Eye (tissue), 1 donor: ENCODE data around the gene NEDD8.
A peak's percentile ranks its signal among the peaks of the same experiment; 100 is the strongest.

Experiments used
- DNase-seq: peaks from one replicate; pipeline ENCODE4 v3.0.0-alpha.2; 2015

Gene NEDD8

GRCh38 chr14:24262821-24263733, 30.9 kb upstream of the NEDD8 start, which contains the start of gene TGM1:
TGM1 (minus strand) TSS chr14:24263177; CDS start chr14:24262352, 825 bp downstream.
- no peak for DNase-seq

- DNase-seq, result no peak
These were observed 29.8 kb upstream of the NEDD8 start for GRCh38 chr14:24261969-24262327.

- no peak for DNase-seq
These were observed 29.2 kb upstream of the NEDD8 start for GRCh38 chr14:24261256-24261968.

- no peak for DNase-seq
These were observed 28.6 kb upstream of the NEDD8 start for GRCh38 chr14:24260780-24261157.

GRCh38 chr14:24260026-24260779, 28.0 kb upstream of the NEDD8 start:
- DNase-seq, result no peak

GRCh38 chr14:24259282-24260025, 27.3 kb upstream of the NEDD8 start:
- peak; percentile 72 for DNase-seq

- no peak for DNase-seq
These were observed 26.5 kb upstream of the NEDD8 start for GRCh38 chr14:24258548-24259265.

- DNase-seq, result no peak
These were observed 26.0 kb upstream of the NEDD8 start for GRCh38 chr14:24258119-24258518.

GRCh38 chr14:24256960-24257359, 24.8 kb upstream of the NEDD8 start:
- DNase-seq, result no peak

- no peak for DNase-seq
These were observed 24.0 kb upstream of the NEDD8 start for GRCh38 chr14:24255931-24256711.

- DNase-seq, result no peak
These were observed 23.3 kb upstream of the NEDD8 start for GRCh38 chr14:24255438-24255837.

GRCh38 chr14:24254630-24255392, 22.6 kb upstream of the NEDD8 start:
- no peak for DNase-seq

- DNase-seq, result no peak
These were observed 21.8 kb upstream of the NEDD8 start for GRCh38 chr14:24253936-24254335.

- no peak for DNase-seq
These were observed 20.3 kb upstream of the NEDD8 start for GRCh38 chr14:24252289-24253124.

GRCh38 chr14:24251880-24252288, 19.7 kb upstream of the NEDD8 start:
- DNase-seq, result no peak

- no peak for DNase-seq
These were observed 18.2 kb upstream of the NEDD8 start for GRCh38 chr14:24250354-24250753.

GRCh38 chr14:24249230-24250021, 17.3 kb upstream of the NEDD8 start:
- DNase-seq, result no peak

- DNase-seq, result no peak
These were observed 15.3 kb upstream of the NEDD8 start for GRCh38 chr14:24247422-24247821.
